NCI-H2227 (cell line): ENCODE results near the gene LFNG.
"Not testable (repeated sequence)": the region's sequence is repeated elsewhere in the genome, so short reads cannot be mapped to it uniquely, and the experiment has no call there.

Experiments used
- DNase-seq: peaks from one replicate; lab custom pipeline; 2025; ENCODE audit not compliant: unreplicated experiment; lab: John Stamatoyannopoulos, UW

LFNG gene

DNA sequence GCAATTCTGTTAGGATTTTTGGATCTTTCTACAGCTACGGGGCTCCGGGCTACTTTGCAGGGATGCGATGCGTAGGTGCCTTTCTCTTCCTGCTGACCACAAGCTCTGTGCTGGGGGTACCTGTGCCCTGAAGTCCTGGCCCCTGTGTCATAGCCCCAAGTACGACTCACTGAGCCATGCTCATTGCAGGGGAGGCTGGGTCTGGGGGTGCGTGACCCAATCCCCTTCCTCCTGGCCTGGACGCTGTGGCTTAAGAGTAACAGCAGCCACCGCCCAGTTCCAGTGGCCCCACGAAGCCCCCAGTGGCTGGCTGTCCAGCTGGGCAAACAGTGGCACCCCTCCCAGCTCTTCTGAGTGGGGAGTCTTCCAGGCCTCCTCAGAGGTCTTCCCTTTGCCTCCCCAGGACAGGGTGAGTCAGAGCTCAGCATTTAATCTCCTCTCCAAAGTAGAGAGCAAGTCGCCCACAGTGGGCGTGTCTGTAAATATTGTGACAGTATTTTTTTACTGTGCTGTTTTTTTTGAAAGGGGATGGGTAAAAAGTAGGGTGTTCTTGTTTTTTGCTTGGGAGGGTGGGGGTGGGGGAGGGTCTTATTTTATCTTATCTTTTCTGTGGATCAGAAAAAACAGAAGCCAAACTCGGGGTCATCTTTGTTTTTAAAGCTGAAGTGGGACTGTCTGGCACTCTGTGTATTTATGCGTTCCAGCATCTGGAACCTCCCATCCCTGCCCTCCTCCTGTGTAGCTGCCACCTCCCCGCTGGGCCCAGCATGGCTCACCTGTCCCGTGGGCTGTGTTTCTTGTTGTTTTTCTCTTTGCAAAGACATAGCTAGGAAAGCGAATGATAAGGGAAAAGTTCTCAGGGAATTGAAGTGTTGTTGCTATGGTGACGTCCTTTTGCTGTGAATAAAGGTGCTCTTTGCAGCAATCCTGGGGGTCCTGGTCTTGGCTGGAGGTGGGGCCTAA is 8.2 kb downstream of the LFNG start:
- no peak for DNase-seq

DNA sequence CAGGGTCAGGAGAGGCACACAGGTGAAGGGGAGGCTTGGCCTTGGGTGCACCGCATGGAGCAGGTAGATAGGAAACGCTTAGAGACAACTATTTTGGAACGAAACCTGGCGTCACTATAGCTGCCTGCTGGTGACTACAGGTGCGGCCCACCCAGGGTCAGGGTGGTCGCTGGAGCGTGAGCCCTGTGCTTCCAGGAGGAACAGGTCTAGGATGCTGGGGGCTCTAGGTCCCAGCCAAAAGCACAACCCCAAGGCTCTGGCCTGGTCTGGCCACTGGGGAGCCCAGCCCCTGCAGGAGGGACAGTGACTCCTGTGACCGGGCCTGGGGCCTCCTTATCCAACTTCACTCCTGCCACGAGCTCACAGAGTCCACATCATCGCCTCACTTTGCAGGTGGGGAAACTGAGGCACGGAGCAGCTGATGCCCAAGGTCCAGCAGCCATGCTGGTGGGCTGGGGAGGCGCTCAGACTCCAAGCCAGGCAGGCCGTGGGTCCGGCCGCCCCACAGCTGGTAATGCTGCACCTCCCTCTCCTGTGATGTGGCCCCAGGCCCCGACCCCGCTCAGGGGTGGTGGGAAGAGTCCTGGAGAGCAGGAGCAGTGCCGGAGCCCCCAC is 9.0 kb downstream of the LFNG start:
- no peak for DNase-seq

GRCh38 chr7:2529161-2530070 is 9.8 kb downstream of the LFNG start:
- DNase-seq: no peak

DNA sequence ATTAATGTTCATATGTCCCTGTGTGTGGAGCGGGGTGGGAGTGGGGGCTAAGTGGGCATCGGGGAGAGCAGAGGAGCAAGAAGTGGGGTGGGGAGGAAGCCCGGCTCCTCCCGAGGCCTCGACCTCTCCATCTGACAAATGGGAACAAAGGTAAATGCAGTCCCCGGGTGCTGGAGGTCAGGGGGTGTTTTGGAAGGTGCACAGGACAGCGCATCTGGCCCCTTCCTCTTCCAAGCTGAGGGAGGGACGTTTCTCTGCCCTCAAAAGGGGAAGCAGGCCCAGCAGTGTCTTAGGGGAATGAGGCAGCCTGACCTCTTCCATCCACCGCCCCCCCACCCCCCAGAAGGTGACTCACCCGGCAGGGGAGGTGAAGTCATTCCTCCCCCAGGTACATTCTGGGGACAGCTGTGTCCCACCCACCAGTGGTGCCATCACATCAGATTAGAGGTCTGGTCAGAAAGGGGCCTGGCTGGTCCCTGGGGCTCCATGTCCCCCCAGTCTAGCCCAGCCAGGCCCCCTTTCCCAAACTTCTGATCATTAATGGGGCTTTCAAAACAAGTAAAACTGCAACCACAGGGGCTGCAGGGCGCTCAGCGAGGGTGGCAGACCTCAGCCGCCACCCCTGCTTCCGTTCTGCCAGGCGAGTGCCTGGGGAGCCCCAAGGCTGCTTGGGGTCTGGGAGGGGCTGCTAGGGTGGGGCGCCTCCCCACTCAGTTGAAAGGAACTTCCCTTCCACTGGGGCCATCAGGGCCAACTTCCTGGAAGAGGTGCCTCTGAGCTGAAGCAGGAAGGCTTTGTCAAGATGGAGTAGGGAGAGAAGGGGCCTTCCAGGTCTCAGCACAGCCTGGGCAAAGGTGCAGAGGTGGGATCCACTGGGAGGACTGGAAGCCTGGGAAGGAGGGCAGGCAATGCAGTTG is 10.8 kb downstream of the LFNG start:
- no peak for DNase-seq

- DNase-seq: not testable (repeated sequence)
Measured at GRCh38 chr7:2530994-2531795, 11.6 kb downstream of the LFNG start.

DNA sequence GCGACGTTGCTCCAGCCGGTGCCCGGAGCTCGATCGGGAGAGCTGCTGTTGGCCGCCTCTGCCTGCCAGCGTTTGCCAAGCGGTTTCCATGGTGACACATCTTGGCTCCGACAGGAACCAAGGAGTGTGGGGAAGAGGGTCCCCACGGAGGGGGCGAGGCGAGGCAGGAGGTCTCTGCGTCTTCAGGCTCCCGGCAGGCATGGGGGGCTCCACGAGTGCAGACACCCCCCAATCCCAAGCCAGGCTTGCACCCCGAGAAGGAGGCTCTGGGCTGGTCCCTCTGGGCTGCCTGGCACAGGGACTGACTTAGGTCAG is 12.2 kb downstream of the LFNG start:
- not testable (repeated sequence) for DNase-seq

DNA sequence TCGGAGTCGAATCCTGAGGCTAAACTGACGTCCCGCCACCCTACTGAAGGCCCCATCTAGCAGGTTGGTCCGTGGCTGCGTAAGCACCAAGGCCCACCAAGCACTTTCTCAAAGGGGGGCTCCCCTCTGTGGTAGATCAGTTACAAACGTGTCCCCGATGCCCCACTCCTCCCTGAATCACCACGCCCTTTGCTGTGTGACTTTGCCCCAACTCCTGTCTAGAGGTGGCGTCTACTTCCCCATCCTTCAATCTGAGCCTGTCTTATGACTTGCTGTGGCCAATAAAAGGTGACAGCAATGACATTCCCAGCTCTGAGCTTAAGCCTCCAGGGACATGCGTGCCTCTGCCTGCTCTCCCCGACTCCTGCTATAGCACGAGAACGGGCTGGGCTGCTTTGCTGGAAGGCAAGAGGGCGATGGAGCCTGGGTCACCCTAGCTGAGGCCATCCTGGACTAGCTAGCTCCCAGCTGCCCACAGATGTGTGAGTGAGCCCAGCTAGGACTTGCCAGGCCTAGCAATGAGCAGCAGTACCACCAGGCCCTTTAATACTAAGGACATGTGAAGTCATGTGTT is 12.7 kb downstream of the LFNG start:
- DNase-seq: not testable (repeated sequence)

GRCh38 chr7:2532816-2533215 is 13.2 kb downstream of the LFNG start:
- DNase-seq: not testable (repeated sequence)

DNA sequence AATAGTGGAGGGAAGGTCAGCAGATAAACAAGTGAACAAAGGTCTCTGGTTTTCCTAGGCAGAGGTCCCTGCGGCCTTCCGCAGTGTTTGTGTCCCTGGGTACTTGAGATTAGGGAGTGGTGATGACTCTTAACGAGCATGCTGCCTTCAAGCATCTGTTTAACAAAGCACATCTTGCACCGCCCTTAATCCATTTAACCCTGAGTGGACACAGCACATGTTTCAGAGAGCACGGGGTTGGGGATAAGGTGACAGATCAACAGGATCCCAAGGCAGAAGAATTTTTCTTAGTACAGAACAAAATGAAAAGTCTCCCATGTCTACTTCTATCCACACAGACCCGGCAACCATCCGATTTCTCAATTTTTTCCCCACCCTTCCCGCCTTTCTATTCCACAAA is 14.0 kb downstream of the LFNG start:
- DNase-seq: not testable (repeated sequence)

DNA sequence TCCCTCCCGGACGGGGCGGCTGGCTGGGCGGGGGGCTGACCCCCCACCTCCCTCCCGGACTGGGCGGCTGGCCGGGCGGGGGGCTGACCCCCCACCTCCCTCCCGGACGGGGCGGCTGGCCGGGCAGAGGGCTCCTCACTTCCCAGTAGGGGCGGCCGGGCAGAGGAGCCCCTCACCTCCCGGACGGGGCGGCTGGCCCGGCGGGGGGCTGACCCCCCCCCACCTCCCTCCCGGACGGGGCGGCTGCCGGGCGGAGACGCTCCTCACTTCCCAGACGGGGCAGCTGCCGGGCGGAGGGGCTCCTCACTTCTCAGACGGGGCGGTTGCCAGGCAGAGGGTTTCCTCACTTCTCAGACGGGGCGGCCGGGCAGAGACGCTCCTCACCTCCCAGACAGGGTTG is 14.6 kb downstream of the LFNG start:
- not testable (repeated sequence) for DNase-seq

- not testable (repeated sequence) for DNase-seq
Measured at GRCh38 chr7:2535872-2536627, 16.5 kb downstream of the LFNG start.

GRCh38 chr7:2537981-2538851 is 18.6 kb downstream of the LFNG start:
- no peak for DNase-seq

GRCh38 chr7:2539031-2539911 is 19.7 kb downstream of the LFNG start:
- DNase-seq: no peak

- DNase-seq: no peak
Measured at GRCh38 chr7:2540133-2540532, 20.6 kb downstream of the LFNG start.

DNA sequence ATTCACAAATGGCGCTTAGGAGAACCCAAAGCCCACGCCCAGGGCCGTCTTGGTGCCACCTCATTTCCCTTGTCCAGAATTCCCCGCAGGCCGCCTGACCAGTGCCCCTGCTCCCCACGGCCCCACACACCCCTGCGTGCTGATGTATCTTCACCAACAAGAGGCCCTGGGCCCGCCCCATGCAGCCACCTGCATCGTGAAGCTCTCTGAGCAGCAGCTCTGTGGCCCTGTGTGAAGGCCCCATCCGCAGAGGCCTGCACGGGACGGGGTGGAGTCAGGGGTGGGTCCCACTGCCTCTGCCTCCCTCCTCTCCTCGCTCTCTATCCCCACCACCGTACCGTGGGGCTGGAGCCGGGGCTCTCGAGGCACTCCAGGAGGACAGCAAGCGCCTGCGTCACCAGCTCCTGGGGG is 21.1 kb downstream of the LFNG start:
- DNase-seq: no peak

- no peak for DNase-seq
Measured at GRCh38 chr7:2541291-2542010, 21.9 kb downstream of the LFNG start.
